GM12878 (cell line): ENCODE results near the gene C1GALT1C1. TPM values are rescaled to one million over a fixed set of nuclear protein-coding genes. Genes with fewer than 3 reads are reported as not detected.

Experiments used
- ASH2L ChIP-seq: fragments of 300-600, 200-600 bp; sonication (generic); IDR thresholded peaks from 2 replicates; pipeline ENCODE4 v1.6.1; 2017; ENCODE audit warnings: low read depth, mild to moderate bottlenecking, borderline replicate concordance
- ATF3 ChIP-seq: IDR thresholded peaks from 2 replicates; pipeline ENCODE4 v1.6.1; 2011; ENCODE audit warnings: low read depth, mild to moderate bottlenecking, low read length, moderate library complexity, borderline replicate concordance; ENCODE audit errors: extremely low read depth
- CEBPB ChIP-seq, 2 experiments: fragments of 150-350 bp in 1 of 2; IDR thresholded peaks; 2 replicates each; pipeline ENCODE4 v1.6.1; 2012 to 2014; ENCODE audit warnings: low read depth in 2 of 2, low read length in 2 of 2, borderline replicate concordance in 1 of 2, inconsistent platforms in 1 of 2
- CTCF ChIP-seq, 3 experiments: IDR thresholded peaks in 2 of 3; conservative IDR thresholded peaks in 1 of 3; 2 replicates each; pipeline ENCODE4 v1.5.1; 2011; ENCODE audit warnings: low read depth in 3 of 3, low read length in 3 of 3, mild to moderate bottlenecking in 3 of 3, control low read depth in 2 of 3, moderate library complexity in 2 of 3, inconsistent platforms in 1 of 3, mixed read lengths in 1 of 3; ENCODE audit not compliant: control insufficient read depth in 2 of 3, insufficient read depth in 1 of 3; ENCODE audit errors: extremely low read depth in 1 of 3
- HDAC2 ChIP-seq: fragments of 200-600 bp; sonication (generic); IDR thresholded peaks from 2 replicates; pipeline ENCODE4 v1.6.1; 2017
- HDGF ChIP-seq: fragments of 450-650 bp; IDR thresholded peaks from 2 replicates; pipeline ENCODE4 v1.6.1; 2016; ENCODE audit warnings: antibody characterized with exemption
- KLF5 ChIP-seq: fragments of 450-650 bp; IDR thresholded peaks from 2 replicates; pipeline ENCODE4 v1.6.1; 2014; ENCODE audit warnings: mild to moderate bottlenecking; ENCODE audit not compliant: partially characterized antibody
- PRDM15 ChIP-seq: fragments of 450-650 bp; formaldehyde crosslinking; IDR thresholded peaks from 2 replicates; pipeline ENCODE4 v1.4.0; 2020; ENCODE audit warnings: mild to moderate bottlenecking, moderate library complexity
- RCOR1 ChIP-seq: conservative IDR thresholded peaks from 2 replicates; pipeline ENCODE4 v1.6.1; 2012; ENCODE audit warnings: low read depth, low read length, improper control_type of control experiment
- SUPT20H ChIP-seq: IDR thresholded peaks from 2 replicates; pipeline ENCODE4 v1.6.1; 2011; ENCODE audit warnings: low read depth, mild to moderate bottlenecking, low read length, moderate library complexity, borderline replicate concordance; ENCODE audit not compliant: control insufficient read depth
- polyA plus RNA-seq, 11 experiments: library from polyadenylated mRNA; depleted of rRNA in 4 of 11; unstranded in 6 of 11; stranded (reverse) in 5 of 11; fragments of >200 nt; fragmentation: Nextera tagmentation in 4 of 11; fragmentation: Illumina TruSeq in 1 of 11; extraction: Ambion mirVana in 4 of 11; extraction: Trizol in 1 of 11; gene quantifications; 1 replicate in 1 of 11; 2 replicates in 10 of 11; pipeline versions ENCODE4 v1.2.1 to v1.2.3, GENCODE V29; 2011 to 2016; ENCODE audit warnings: inconsistent platforms in 2 of 11, missing spikeins in 2 of 11, low read depth in 1 of 11
- total RNA-seq, 4 experiments: library from RNA; depleted of rRNA in 3 of 4; stranded (reverse); fragments of >200 nt in 3 of 4; fragmentation: Illumina TruSeq in 1 of 4; extraction: Trizol in 1 of 4; gene quantifications; 2 replicates each; pipeline versions ENCODE4 v1.2.1 to v1.2.3, GENCODE V29; 2013 to 2021
- TF ChIP-seq, protein P1 (sequence below): fragments of 450-650 bp; formaldehyde crosslinking; IDR thresholded peaks from 2 replicates; pipeline ENCODE4 v1.5.0; 2022; ENCODE audit warnings: mild to moderate bottlenecking, missing genetic modification characterization

The C1GALT1C1 gene
- total and polyA plus RNA-seq, 10 of the 15 experiments (the other 5 are each of a cell fraction or from before 2014, with no cell fraction given) = 11.6 to 71.7 (median 22.5) TPM

- no peak for TF ChIP-seq PRDM15 (CRISPR knock-in tag)
- no peak for TF ChIP-seq ASH2L
- no peak for TF ChIP-seq ATF3
- no peak for TF ChIP-seq HDAC2
- no peak for TF ChIP-seq CTCF (IDR thresholded peaks at IDR 0.05 in 2 of 3, conservative IDR thresholded peaks at IDR 0.05 in 1 of 3; ENCODE audit: control insufficient read depth in 2 of 3, extremely low read depth in 1 of 3, insufficient read depth in 1 of 3, low read depth in 3 of 3, low read length in 3 of 3)
- no peak for TF ChIP-seq SUPT20H
- TF ChIP-seq HDGF = no peak
- TF ChIP-seq RCOR1 = no peak
- no peak for TF ChIP-seq CEBPB (IDR thresholded peaks at IDR 0.05; ENCODE audit: borderline replicate concordance in 1 of 2, low read depth in 2 of 2, low read length in 2 of 2)
- no peak for TF ChIP-seq KLF5
- TF ChIP-seq, protein P1, sequence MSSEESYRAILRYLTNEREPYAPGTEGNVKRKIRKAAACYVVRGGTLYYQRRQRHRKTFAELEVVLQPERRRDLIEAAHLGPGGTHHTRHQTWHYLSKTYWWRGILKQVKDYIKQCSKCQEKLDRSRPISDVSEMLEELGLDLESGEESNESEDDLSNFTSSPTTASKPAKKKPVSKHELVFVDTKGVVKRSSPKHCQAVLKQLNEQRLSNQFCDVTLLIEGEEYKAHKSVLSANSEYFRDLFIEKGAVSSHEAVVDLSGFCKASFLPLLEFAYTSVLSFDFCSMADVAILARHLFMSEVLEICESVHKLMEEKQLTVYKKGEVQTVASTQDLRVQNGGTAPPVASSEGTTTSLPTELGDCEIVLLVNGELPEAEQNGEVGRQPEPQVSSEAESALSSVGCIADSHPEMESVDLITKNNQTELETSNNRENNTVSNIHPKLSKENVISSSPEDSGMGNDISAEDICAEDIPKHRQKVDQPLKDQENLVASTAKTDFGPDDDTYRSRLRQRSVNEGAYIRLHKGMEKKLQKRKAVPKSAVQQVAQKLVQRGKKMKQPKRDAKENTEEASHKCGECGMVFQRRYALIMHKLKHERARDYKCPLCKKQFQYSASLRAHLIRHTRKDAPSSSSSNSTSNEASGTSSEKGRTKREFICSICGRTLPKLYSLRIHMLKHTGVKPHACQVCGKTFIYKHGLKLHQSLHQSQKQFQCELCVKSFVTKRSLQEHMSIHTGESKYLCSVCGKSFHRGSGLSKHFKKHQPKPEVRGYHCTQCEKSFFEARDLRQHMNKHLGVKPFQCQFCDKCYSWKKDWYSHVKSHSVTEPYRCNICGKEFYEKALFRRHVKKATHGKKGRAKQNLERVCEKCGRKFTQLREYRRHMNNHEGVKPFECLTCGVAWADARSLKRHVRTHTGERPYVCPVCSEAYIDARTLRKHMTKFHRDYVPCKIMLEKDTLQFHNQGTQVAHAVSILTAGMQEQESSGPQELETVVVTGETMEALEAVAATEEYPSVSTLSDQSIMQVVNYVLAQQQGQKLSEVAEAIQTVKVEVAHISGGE (CRISPR knock-in tag) = no peak
- TF ChIP-seq, all 136 proteins: peak for 0
These were observed 13.0 kb upstream of the C1GALT1C1 start (continued) for GRCh38 chrX:120642871-120643270.
